HG03045 (cell line): ENCODE measurements around the gene SCG2.

Experiments
- ATAC-seq: cut with Tn5 transposase; IDR thresholded peaks from one replicate; pipeline ENCODE4 v1.9.1; 2021; ENCODE audit warnings: mild to moderate bottlenecking, moderate library complexity; ENCODE audit not compliant: unreplicated experiment

SCG2 gene

GRCh38 chr2:223601932-223602666 is at the start of gene SCG2:
TSS of gene SCG2 (minus strand) at chr2:223602361. CDS start at chr2:223599282, 3,079 bp downstream.
- ATAC-seq, result no peak

- ATAC-seq, result no peak
Measured at GRCh38 chr2:223649554-223650533, 47.7 kb upstream of the SCG2 start.

GRCh38 chr2:223648755-223649154 is 46.6 kb upstream of the SCG2 start:
- no peak for ATAC-seq

- peak; percentile 79 for ATAC-seq
Measured at GRCh38 chr2:223647258-223647952, 45.2 kb upstream of the SCG2 start.

GRCh38 chr2:223644136-223644535 is 42.0 kb upstream of the SCG2 start:
- ATAC-seq, result no peak

- ATAC-seq, result no peak
Measured at GRCh38 chr2:223643309-223643708, 41.1 kb upstream of the SCG2 start.

- ATAC-seq, result no peak
Measured at GRCh38 chr2:223642506-223642905, 40.3 kb upstream of the SCG2 start.

- no peak for ATAC-seq
Measured at GRCh38 chr2:223641082-223641481, 38.9 kb upstream of the SCG2 start.

- no peak for ATAC-seq
Measured at GRCh38 chr2:223635080-223635479, 32.9 kb upstream of the SCG2 start.

- no peak for ATAC-seq
Measured at GRCh38 chr2:223634238-223634637, 32.1 kb upstream of the SCG2 start.

GRCh38 chr2:223633656-223634055 is 31.5 kb upstream of the SCG2 start:
- ATAC-seq, result no peak

- no peak for ATAC-seq
Measured at GRCh38 chr2:223632826-223633225, 30.7 kb upstream of the SCG2 start.

GRCh38 chr2:223626716-223627115 is 24.6 kb upstream of the SCG2 start:
- no peak for ATAC-seq

- ATAC-seq, result no peak
Measured at GRCh38 chr2:223625652-223626051, 23.5 kb upstream of the SCG2 start.

GRCh38 chr2:223621901-223622300 is 19.7 kb upstream of the SCG2 start:
- no peak for ATAC-seq

- ATAC-seq, result no peak
Measured at GRCh38 chr2:223619486-223620129, 17.4 kb upstream of the SCG2 start.

- no peak for ATAC-seq
Measured at GRCh38 chr2:223618172-223619035, 16.2 kb upstream of the SCG2 start.

- no peak for ATAC-seq
Measured at GRCh38 chr2:223614534-223614933, 12.4 kb upstream of the SCG2 start.

- no peak for ATAC-seq
Measured at GRCh38 chr2:223613017-223613950, 11.1 kb upstream of the SCG2 start.
